ENCODE measurements around the gene PFN3.

The PFN3 gene

DNA sequence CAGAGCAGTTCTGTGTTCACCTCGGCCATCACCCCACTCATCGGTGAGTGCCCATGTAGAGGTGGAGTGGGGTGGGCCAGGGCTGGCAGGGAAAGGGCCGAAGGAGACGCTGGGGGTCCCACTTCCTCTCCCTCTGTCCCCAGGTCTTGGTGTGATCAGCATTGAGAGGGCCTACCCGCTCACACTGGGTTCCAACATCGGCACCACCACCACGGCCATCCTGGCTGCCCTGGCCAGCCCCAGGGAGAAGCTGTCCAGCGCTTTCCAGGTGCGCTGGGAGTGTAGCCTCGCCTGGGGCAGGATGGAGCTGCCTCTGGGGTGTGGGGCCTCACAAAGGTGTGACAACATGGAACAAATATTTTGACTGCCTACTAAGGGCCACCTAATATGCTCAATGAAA lies 3.7 kb downstream of the PFN3 start:
- Histone ChIP-seq H4K20me1 (peaks cover 0 to 5% (median 0%) of the 10 kb centered on the region in 11 experiments; a peak in 1 of 22 replicates), H3K4me2 (no peak overlapping the region), H3K9ac (no peak overlapping the region), H3K27me3 (peaks cover 13 to 18% (median 17%) of the 10 kb centered on the region in 11 experiments), H3K9me3 (replicated peaks in 1 of 11) (no peaks in the 10 kb centered on the region), H3K4me3 (no peak overlapping the region), H3K4me1 (peaks cover 27 to 44% (median 39%) of the 10 kb centered on the region in 10 experiments), H3K36me3 (no peaks in the 10 kb centered on the region), H3K27ac (no peak overlapping the region)
- no peak for TF ChIP-seq Cebpa-rat (IDR thresholded peaks at IDR 0.05)

DNA sequence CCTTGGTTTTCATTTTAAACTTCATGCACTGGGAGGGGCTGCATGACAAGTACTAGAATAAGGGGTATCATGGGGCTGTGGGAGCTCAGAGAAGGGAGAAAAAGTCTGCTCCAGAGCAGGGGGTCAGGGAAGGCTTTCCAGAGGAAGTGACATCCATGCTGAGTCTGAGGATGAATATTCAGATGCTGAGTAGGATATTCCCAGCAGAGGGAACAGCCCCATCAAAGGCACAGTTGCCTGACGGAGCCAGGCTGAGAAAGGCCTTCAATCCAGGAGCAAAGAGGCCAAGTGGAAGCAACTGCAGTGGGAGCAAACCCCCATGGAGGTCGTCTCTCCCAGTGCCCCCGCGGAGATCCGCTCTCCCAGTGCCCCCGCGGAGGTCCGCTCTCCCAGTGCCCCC lies 4.4 kb downstream of the PFN3 start:
- no peak overlapping the region for H3K27ac ChIP-seq
- H3K4me1 ChIP-seq = peaks cover 24 to 45% (median 39%) of the 10 kb centered on the region in 10 experiments
- H3K27me3 ChIP-seq = peaks cover 5 to 11% (median 9%) of the 10 kb centered on the region in 11 experiments; a peak in 19 of 22 replicates
- H3K4me2 ChIP-seq = no peak overlapping the region
- H3K36me3 ChIP-seq = no peaks in the 10 kb centered on the region
- H3K9me3 ChIP-seq (replicated peaks in 1 of 11) = no peaks in the 10 kb centered on the region
- H3K9ac ChIP-seq = no peak overlapping the region
- H4K20me1 ChIP-seq = peaks cover 0 to under 1% (median 0%) of the 10 kb centered on the region in 11 experiments; a peak in 1 of 22 replicates
- no peak overlapping the region for H3K4me3 ChIP-seq
- no peak for TF ChIP-seq Cebpa-rat (IDR thresholded peaks at IDR 0.05)

DNA sequence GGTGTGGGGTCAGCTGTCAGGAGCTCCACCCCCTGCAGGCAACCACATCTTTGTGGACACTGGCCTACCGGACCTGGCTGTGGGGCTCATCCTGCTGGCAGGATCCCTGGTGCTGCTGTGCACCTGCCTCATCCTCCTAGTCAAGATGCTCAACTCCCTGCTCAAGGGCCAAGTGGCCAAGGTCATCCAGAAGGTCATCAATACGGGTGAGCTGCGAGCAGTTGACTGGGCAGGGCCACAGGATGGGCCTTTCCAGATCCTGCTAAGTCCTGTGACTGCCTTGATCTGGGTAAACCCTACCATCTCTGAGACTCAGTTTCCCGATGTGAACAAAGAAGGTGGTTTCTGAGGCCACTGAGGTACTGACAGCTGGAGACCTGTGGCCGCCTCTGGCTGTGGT lies 6.5 kb downstream of the PFN3 start:
- Histone ChIP-seq H3K4me2 (peak overlapping the region; percentile 59 to 85 (median 81)), H3K4me3 (no peak overlapping the region), H3K27me3 (no peaks in the 10 kb centered on the region), H3K9me3 (replicated peaks in 1 of 11) (no peaks in the 10 kb centered on the region), H3K36me3 (no peaks in the 10 kb centered on the region), H3K4me1 (peaks cover 40 to 54% (median 50%) of the 10 kb centered on the region in 10 experiments), H3K27ac (peak overlapping the region in 9 of 11 experiments; percentile 39 to 77 (median 63); a peak in 16 of 22 replicates), H4K20me1 (peaks cover 0 to 13% (median 0%) of the 10 kb centered on the region in 11 experiments; a peak in 2 of 22 replicates), H3K9ac (peak overlapping the region in 8 of 11 experiments; percentile 14 to 64 (median 46); a peak in 7 of 22 replicates)
- TF ChIP-seq Cebpa-rat (IDR thresholded peaks at IDR 0.05) = no peak

DNA sequence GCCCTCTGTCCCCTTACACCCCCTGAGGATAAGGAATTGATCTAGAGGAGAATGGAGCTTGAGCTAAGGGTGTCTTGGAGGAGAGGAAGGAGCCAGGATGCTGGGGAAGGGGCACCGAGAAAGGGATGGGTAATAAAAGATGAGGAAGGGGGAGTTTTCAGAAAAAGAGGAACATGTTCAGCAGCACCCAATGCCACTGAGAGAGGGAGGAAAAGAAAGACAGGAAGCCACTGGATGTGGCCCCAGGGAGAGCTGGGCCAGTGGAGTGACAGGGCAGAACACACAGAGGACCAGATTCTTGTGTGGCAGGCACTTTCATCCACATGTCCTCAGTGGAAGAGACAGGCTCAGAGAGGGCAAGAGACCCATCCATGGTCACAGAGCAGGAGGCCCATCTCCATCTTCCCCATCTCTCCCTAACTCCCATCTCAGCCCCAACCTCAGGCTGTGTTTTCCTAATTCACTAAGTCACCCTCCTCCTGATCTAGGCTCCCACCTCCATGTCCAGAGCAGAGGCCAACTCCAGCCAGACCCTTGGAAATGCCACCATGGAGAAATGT lies 7.2 kb downstream of the PFN3 start:
- Histone ChIP-seq H3K36me3 (no peaks in the 10 kb centered on the region), H3K27me3 (no peaks in the 10 kb centered on the region), H3K9ac (peak overlapping the region in 9 of 11 experiments; percentile 14 to 64 (median 45); a peak in 16 of 22 replicates), H4K20me1 (peaks cover 0 to 15% (median 0%) of the 10 kb centered on the region in 11 experiments; a peak in 2 of 22 replicates), H3K4me2 (peak overlapping the region; percentile 59 to 85 (median 81)), H3K4me3 (no peak overlapping the region; a peak in 1 of 20 replicates), H3K9me3 (replicated peaks in 1 of 11) (no peaks in the 10 kb centered on the region), H3K27ac (peak overlapping the region in 9 of 11 experiments; percentile 39 to 77 (median 63); a peak in 17 of 22 replicates), H3K4me1 (peaks cover 47 to 61% (median 57%) of the 10 kb centered on the region in 10 experiments)
- no peak for TF ChIP-seq Cebpa-rat (IDR thresholded peaks at IDR 0.05)

DNA sequence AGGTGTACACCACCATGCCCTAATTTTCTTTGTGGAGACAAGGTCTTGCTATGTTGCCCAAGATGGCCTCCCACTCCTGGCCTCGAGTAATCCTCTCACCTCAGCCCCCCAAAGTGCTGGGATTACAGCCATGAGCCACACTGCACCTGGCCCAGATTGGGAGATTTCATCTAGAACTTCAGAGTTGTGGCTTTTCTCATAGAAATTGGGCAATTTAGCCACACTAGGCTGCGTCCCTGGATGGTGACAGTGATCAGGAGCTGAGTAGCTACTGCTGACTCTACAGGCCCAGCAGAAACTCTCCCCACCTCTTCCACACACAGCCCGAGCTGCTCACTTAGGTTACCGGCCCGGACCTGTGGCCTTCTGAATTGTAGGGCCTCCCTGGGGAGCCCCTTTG lies 7.7 kb downstream of the PFN3 start:
- no peaks in the 10 kb centered on the region for H3K9me3 ChIP-seq (replicated peaks in 1 of 11)
- no peaks in the 10 kb centered on the region for H3K27me3 ChIP-seq
- peak in 2 of 11 experiments; percentile 56 to 60; a peak in 4 of 22 replicates for TF ChIP-seq Cebpa-rat (IDR thresholded peaks at IDR 0.05)
- H3K4me3 ChIP-seq = no peak overlapping the region
- peak overlapping the region in 8 of 11 experiments; percentile 32 to 64 (median 46); a peak in 15 of 22 replicates for H3K9ac ChIP-seq
- H3K36me3 ChIP-seq = no peaks in the 10 kb centered on the region
- peak overlapping the region; percentile 59 to 85 (median 81) for H3K4me2 ChIP-seq
- peak overlapping the region in 9 of 11 experiments; percentile 39 to 77 (median 63); a peak in 17 of 22 replicates for H3K27ac ChIP-seq
- peaks cover 52 to 66% (median 62%) of the 10 kb centered on the region in 10 experiments for H3K4me1 ChIP-seq
- H4K20me1 ChIP-seq = peaks cover 0 to 15% (median 0%) of the 10 kb centered on the region in 11 experiments; a peak in 2 of 22 replicates

DNA sequence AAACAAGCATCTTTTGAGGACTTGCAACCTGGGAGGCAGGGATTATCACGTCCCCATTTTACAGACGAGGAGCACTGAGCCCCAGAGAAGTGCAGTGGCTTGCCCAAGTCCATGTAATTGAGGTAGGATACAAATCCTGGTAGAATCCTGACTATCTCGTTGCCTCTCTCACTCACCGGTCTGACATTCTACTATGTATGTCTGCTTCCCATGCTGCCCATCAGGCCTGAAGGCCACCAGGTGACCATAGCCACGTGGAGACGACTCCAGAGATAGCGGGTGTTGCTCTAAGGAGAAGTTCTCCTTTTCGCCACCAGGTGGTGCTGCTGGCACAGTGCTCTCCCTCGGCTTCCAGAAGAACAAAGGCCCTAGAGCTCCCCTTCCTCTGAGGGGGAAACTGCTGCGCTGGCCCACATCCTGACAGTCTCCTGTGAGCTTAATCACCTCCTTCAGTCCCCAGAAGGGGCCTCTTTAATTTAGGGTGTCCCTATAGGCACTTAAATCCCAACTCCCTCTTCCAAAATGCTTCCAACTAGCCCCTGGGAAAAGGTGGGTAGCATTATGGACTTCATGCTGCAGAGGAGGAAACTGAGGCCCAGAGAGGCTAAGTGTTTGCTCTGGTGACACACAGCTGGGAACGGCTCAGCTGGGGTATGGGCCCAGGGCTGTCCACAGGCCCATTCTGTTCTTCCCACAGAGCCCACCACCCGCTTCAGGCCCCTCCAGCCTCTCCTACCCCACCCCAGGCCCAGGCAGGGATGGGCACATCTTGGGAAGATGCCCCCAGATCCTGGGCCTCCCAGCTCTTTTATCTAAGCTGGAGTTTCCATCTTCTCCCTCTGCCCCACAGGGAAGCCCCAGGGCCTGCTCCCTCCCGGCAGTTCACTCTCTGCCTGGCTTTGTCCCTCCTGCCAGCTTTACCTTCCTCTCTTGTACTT lies 9.8 kb downstream of the PFN3 start:
- peaks cover 57 to 87% (median 83%) of the 10 kb centered on the region in 10 experiments for H3K4me1 ChIP-seq
- H3K27me3 ChIP-seq = 0 out of 22 replicates have a peak, but pooled peaks cover 0 to 5% (median 0%) of the 10 kb centered on the region in 11 experiments
- no peaks in the 10 kb centered on the region for H3K9me3 ChIP-seq (replicated peaks in 1 of 11)
- TF ChIP-seq Cebpa-rat (IDR thresholded peaks at IDR 0.05) = no peak
- H3K4me2 ChIP-seq = peak overlapping the region; percentile 71 to 93 (median 85)
- peaks cover 0 to 15% (median 0%) of the 10 kb centered on the region in 11 experiments; a peak in 3 of 22 replicates for H4K20me1 ChIP-seq
- peak overlapping the region in 3 of 10 experiments; percentile 4 to 25 (median 5); a peak in 3 of 20 replicates for H3K4me3 ChIP-seq
- H3K9ac ChIP-seq = peak overlapping the region in 10 of 11 experiments; percentile 14 to 69 (median 58); a peak in 18 of 22 replicates
- H3K27ac ChIP-seq = peak overlapping the region in 10 of 11 experiments; percentile 44 to 78 (median 62); a peak in 21 of 22 replicates
- H3K36me3 ChIP-seq = no peaks in the 10 kb centered on the region

DNA sequence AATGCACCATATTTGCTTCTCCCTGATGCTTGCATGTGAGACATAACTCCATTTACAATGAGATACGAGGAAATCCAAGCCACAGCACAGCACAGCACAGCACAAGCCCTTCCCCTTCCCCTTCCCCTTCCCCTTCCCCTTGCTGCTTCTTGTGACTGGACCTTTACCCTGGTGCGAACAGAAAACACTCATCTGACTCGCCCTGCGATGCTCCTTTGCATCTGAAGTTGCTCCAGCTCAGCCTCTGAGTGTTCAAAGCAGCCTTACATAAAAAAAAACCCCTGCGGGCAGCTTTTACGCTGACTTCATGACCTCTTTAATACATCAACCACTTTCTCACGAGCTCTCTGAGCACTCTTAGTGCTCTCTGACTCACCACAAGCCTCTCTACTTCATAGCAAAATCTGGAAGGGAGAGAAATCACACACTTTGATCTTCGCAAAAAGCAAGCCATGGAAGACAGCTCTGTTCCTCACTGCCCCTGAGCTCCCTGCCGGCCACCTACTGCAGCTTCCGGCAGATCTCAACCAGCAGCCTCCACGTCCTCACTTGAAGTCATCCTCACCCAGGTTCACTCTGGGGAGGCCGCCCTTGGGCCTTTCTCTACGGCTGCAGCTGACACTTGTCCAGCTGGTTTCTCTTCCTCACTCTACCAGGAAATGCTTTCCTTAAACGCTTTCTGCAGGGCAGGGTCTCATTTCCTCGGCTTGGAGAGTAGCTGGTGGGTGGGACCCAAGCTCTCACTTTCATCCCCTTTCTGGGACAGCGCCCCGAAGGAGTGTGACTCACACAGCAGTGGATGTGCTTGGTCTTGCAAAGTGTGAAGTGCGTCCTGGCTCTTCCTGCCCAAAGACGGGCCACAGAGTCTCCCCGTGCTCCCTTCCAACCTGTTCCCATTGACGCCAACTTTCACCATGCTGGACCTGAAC lies 11.0 kb downstream of the PFN3 start:
- no peaks in the 10 kb centered on the region for H3K36me3 ChIP-seq
- H3K9ac ChIP-seq = peak overlapping the region in 10 of 11 experiments; percentile 14 to 69 (median 58); a peak in 18 of 22 replicates
- peak overlapping the region in 5 of 10 experiments; percentile 1 to 25 (median 5); a peak in 5 of 20 replicates for H3K4me3 ChIP-seq
- H4K20me1 ChIP-seq = peaks cover 0 to 15% (median 0%) of the 10 kb centered on the region in 11 experiments; a peak in 3 of 22 replicates
- 0 out of 22 replicates have a peak, but pooled peaks cover 0 to 5% (median 0%) of the 10 kb centered on the region in 11 experiments for H3K27me3 ChIP-seq
- H3K27ac ChIP-seq = peak overlapping the region in 10 of 11 experiments; percentile 44 to 78 (median 62); a peak in 21 of 22 replicates
- H3K4me2 ChIP-seq = peak overlapping the region; percentile 71 to 93 (median 85)
- TF ChIP-seq Cebpa-rat (IDR thresholded peaks at IDR 0.05) = no peak
- no peaks in the 10 kb centered on the region for H3K9me3 ChIP-seq (replicated peaks in 1 of 11)
- H3K4me1 ChIP-seq = peaks cover 62 to 95% (median 89%) of the 10 kb centered on the region in 10 experiments
